B cell (primary cell): ENCODE measurements around the gene AGTRAP. TPM values are rescaled to one million over a fixed set of nuclear protein-coding genes. Genes with fewer than 3 reads are reported as not detected.

ENCODE experiments used
- ATAC-seq: fragments of 200-7000 bp; cut with Tn5 transposase; one replicate; pipeline ENCODE4 v1.10.0; 2021; ENCODE audit warnings: low read depth, mild to moderate bottlenecking, moderate number of reproducible peaks, moderate library complexity
- CTCF ChIA-PET: fragments of 350-600 bp; sonication (Branson Sonifier 250); formaldehyde crosslinking; loops from one replicate; lab custom pipeline; 2021; ENCODE audit warnings: antibody characterized with exemption, inconsistent platforms; lab: Charles Lee
- POLR2A ChIA-PET: fragments of 350-600 bp; sonication (Branson Sonifier 250); formaldehyde crosslinking; loops from one replicate; lab custom pipeline; 2021; ENCODE audit warnings: antibody characterized with exemption; lab: Charles Lee
- DNase-seq: peaks from one replicate; pipeline ENCODE4 v3.0.0; 2013
- H2AFZ ChIP-seq: 2 replicates; pipeline ENCODE4 v1.6.1; 2012; ENCODE audit warnings: mild to moderate bottlenecking, low read depth, low read length; ENCODE audit not compliant: insufficient read depth, poor library complexity, severe bottlenecking
- H3K27ac ChIP-seq, 2 donors: 1 replicate in 1 of 2; 2 replicates in 1 of 2; pipeline ENCODE4 v1.5.1; 2012 to 2013; ENCODE audit warnings: low read length in 2 of 2, mild to moderate bottlenecking in 2 of 2, moderate library complexity in 1 of 2
- H3K27me3 ChIP-seq, 4 experiments: fragments of 200-600 bp in 1 of 4; sonication (generic) in 1 of 4; replicated peaks in 1 of 4; 1 replicate in 2 of 4; 2 replicates in 2 of 4; pipeline versions ENCODE4 v1.6.1 to v1.7.0; 2013 to 2016; ENCODE audit warnings: low read length in 3 of 4, mild to moderate bottlenecking in 2 of 4, mixed read lengths in 1 of 4, moderate library complexity in 1 of 4; ENCODE audit not compliant: insufficient read depth in 4 of 4, control insufficient read depth in 3 of 4; ENCODE audit errors: control extremely low read depth in 1 of 4
- H3K36me3 ChIP-seq, 2 experiments: replicated peaks in 1 of 2; 1 replicate in 1 of 2; 2 replicates in 1 of 2; pipeline versions ENCODE4 v1.6.1 to v1.7.1; 2013; ENCODE audit warnings: low read length in 1 of 2; ENCODE audit not compliant: insufficient read depth in 2 of 2, control insufficient read depth in 1 of 2; ENCODE audit errors: control extremely low read depth in 1 of 2, extremely low read depth in 1 of 2
- H3K4me1 ChIP-seq, 2 donors: fragments of 200-600 bp in 1 of 2; sonication (generic) in 1 of 2; 1 replicate in 1 of 2; 2 replicates in 1 of 2; pipeline versions ENCODE4 v1.5.1 to v1.6.1; 2013 to 2017; ENCODE audit warnings: low read length in 2 of 2; ENCODE audit not compliant: control insufficient read depth in 2 of 2, insufficient read depth in 2 of 2
- H3K4me2 ChIP-seq: replicated peaks from 2 replicates; pipeline ENCODE3; 2012; ENCODE audit warnings: mild to moderate bottlenecking, low read depth, low read length; ENCODE audit not compliant: poor library complexity, severe bottlenecking
- H3K4me3 ChIP-seq, 5 experiments: fragments of 200-600 bp in 1 of 5; sonication (generic) in 1 of 5; 1 replicate in 3 of 5; 2 replicates in 2 of 5; pipeline versions ENCODE4 v1.5.1 to v1.7.0; 2011 to 2016; ENCODE audit warnings: low read length in 4 of 5, mild to moderate bottlenecking in 4 of 5, low read depth in 2 of 5, control low read depth in 1 of 5, moderate library complexity in 1 of 5; ENCODE audit not compliant: insufficient read depth in 1 of 5; ENCODE audit errors: control extremely low read depth in 1 of 5, extremely low read depth in 1 of 5
- H3K79me2 ChIP-seq: fragments of 200-600 bp; sonication (generic); one replicate; pipeline ENCODE4 v1.6.0; 2016; ENCODE audit warnings: low read length; ENCODE audit not compliant: control insufficient read depth, insufficient read depth
- H3K9ac ChIP-seq: fragments of 200-600 bp; sonication (generic); 2 replicates; pipeline ENCODE4 v1.6.1; 2017; ENCODE audit warnings: mild to moderate bottlenecking, low read length, moderate library complexity
- H3K9me3 ChIP-seq, 3 donors: one replicate each; pipeline versions ENCODE4 v1.6.1 to v1.7.1; 2013; ENCODE audit warnings: low read length in 2 of 3; ENCODE audit not compliant: control insufficient read depth in 2 of 3, insufficient read depth in 1 of 3; ENCODE audit errors: control extremely low read depth in 1 of 3
- H4K20me1 ChIP-seq: 2 replicates; pipeline ENCODE4 v1.6.0; 2012; ENCODE audit warnings: mild to moderate bottlenecking, low read length; ENCODE audit not compliant: insufficient read depth, control insufficient read depth, poor library complexity, severe bottlenecking
- H3K27ac Mint-ChIP-seq: one replicate; pipeline ENCODE4 v1.8.0; 2021; ENCODE audit warnings: mixed read lengths
- H3K27me3 Mint-ChIP-seq: one replicate; pipeline ENCODE4 v1.8.0; 2021; ENCODE audit warnings: mixed read lengths
- H3K4me1 Mint-ChIP-seq: one replicate; pipeline ENCODE4 v1.8.0; 2021; ENCODE audit warnings: mixed read lengths
- H3K4me3 Mint-ChIP-seq: one replicate; pipeline ENCODE4 v1.8.0; 2021; ENCODE audit warnings: mixed read lengths
- H3K9me3 Mint-ChIP-seq: one replicate; pipeline ENCODE4 v1.8.0; 2022; ENCODE audit warnings: mixed read lengths; ENCODE audit not compliant: insufficient read depth
- CTCF ChIP-seq: fragments of 200-600 bp; IDR thresholded peaks from one replicate; pipeline ENCODE4 v1.8.0; 2022; ENCODE audit warnings: antibody characterized with exemption, mild to moderate bottlenecking
- EZH2 ChIP-seq: IDR thresholded peaks from 2 replicates; pipeline ENCODE4 v1.6.1; 2012; ENCODE audit warnings: borderline replicate concordance, low read depth, mild to moderate bottlenecking, moderate library complexity, low read length; ENCODE audit not compliant: insufficient read depth, poor library complexity, severe bottlenecking
- WGBS: methylation state at CpG from one replicate; pipeline ENCODE4 v1.1.5; 2013; ENCODE audit warnings: missing lambda C conversion rate; ENCODE audit not compliant: insufficient coverage; 5-methylcytosine and 5-hydroxymethylcytosine counted together
- intact Hi-C: fragments of 100-400 bp; cut with micrococcal nuclease; formaldehyde crosslinking; loops from one replicate; pipeline ENCODE4 v1.10.0; 2022
- polyA plus RNA-seq: library from polyadenylated mRNA; depleted of rRNA; stranded (reverse); fragments of >200 nt; gene quantifications from 2 replicates; pipeline ENCODE4 v1.2.3, GENCODE V29; 2012
- total RNA-seq, 2 donors: library from RNA; stranded (reverse); fragments of 120-200 nt in 1 of 2; gene quantifications; 1 replicate in 1 of 2; 2 replicates in 1 of 2; pipeline versions ENCODE4 v1.2.3 to v1.2.4, GENCODE V29; 2013 to 2022

The AGTRAP gene
- total and polyA plus RNA-seq, 2 donors (not counting 1 experiment from before 2014, with no cell fraction given) = 18.3 to 44.9 TPM

- no peak overlapping the region for H3K27ac Mint-ChIP-seq
- Histone ChIP-seq H2AFZ (no peak overlapping the region), H4K20me1 (no peaks in the 10 kb centered on the region), H3K4me2 (no peak overlapping the region), H3K9me3 (no peaks in the 10 kb centered on the region), H3K9ac (no peak overlapping the region), H3K27me3 (peaks cover 0 to 20% (median 2%) of the 10 kb centered on the region in 4 experiments), H3K4me3 (no peak overlapping the region), H3K36me3 (no peaks in the 10 kb centered on the region), H3K79me2 (no peaks in the 10 kb centered on the region), H3K27ac (no peak overlapping the region), H3K4me1 (no peaks in the 10 kb centered on the region)
- WGBS = 91% methylated on average over 14 of the region's 15 CpGs
- H3K27me3 Mint-ChIP-seq = peaks cover 13% of the 10 kb centered on the region
- TF ChIP-seq EZH2 (no peak), CTCF (no peak)
- ChIA-PET POLR2A (no interaction called here), CTCF (interaction anchor here (0.6 kb wide), 1 partner anchor 76 kb away, joined by 3 read pairs; no protein-coding TSS in a partner anchor)
- no peak overlapping the region for H3K4me3 Mint-ChIP-seq
- no peaks in the 10 kb centered on the region for H3K4me1 Mint-ChIP-seq
- ATAC-seq (no peak), DNase-seq (no peak)
- intact Hi-C loops = no loop called here
- H3K9me3 Mint-ChIP-seq = no peaks in the 10 kb centered on the region
Observed at GRCh38 chr1:11701981-11702803, 33.7 kb upstream of the AGTRAP start.
